Endothelial cell of umbilical vein (primary cell): ENCODE data around the gene LRP1.

Experiments
- CTCF ChIP-seq, 2 donors: IDR thresholded peaks; 1 replicate in 1 of 2; 2 replicates in 1 of 2; pipeline ENCODE4 v1.5.1; 2011; ENCODE audit warnings: low read length in 2 of 2, mild to moderate bottlenecking in 2 of 2, moderate library complexity in 2 of 2, control low read depth in 1 of 2, inconsistent platforms in 1 of 2, low read depth in 1 of 2; ENCODE audit not compliant: insufficient read depth in 1 of 2; ENCODE audit errors: extremely low read depth in 1 of 2
- EZH2 ChIP-seq: IDR thresholded peaks from 2 replicates; pipeline ENCODE4 v1.6.1; 2012; ENCODE audit warnings: borderline replicate concordance, low read depth, mild to moderate bottlenecking, moderate library complexity, low read length, inconsistent platforms; ENCODE audit not compliant: severe bottlenecking
- GATA2 ChIP-seq: IDR thresholded peaks from 2 replicates; pipeline ENCODE4 v1.7.0; 2011; ENCODE audit warnings: low read depth, mild to moderate bottlenecking, moderate library complexity, mixed read lengths, low read length; ENCODE audit not compliant: insufficient read length, insufficient read depth
- JUN ChIP-seq: IDR thresholded peaks from 2 replicates; pipeline ENCODE4 v1.6.1; 2011; ENCODE audit warnings: borderline replicate concordance, low read depth; ENCODE audit not compliant: insufficient read length, insufficient read depth
- MAX ChIP-seq: IDR thresholded peaks from 2 replicates; pipeline ENCODE4 v1.6.1; 2011; ENCODE audit not compliant: insufficient read depth, insufficient read length
- MYC ChIP-seq: IDR thresholded peaks from one replicate; pipeline ENCODE4 v1.6.1; 2011; ENCODE audit warnings: mild to moderate bottlenecking, low read depth, low read length
- POLR2A ChIP-seq: IDR thresholded peaks from 2 replicates; pipeline ENCODE4 v1.6.1; 2012; ENCODE audit warnings: low read depth, mild to moderate bottlenecking, control low read depth, low read length
- POLR2AphosphoS5 ChIP-seq: IDR thresholded peaks from 2 replicates; pipeline ENCODE4 v1.6.1; 2012; ENCODE audit warnings: low read depth, mild to moderate bottlenecking, control low read depth, low read length, moderate library complexity; ENCODE audit not compliant: insufficient read depth

- TF ChIP-seq CTCF (IDR thresholded peaks at IDR 0.05; ENCODE audit: extremely low read depth in 1 of 2, insufficient read depth in 1 of 2, low read depth in 1 of 2, low read length in 2 of 2) (no peak), POLR2A (no peak), POLR2AphosphoS5 (no peak), JUN (no peak), MAX (no peak), MYC (no peak), EZH2 (no peak), GATA2 (no peak)
These were observed 83.8 kb downstream of the LRP1 start for GRCh38 chr12:57211791-57212700.
